Measurements from ENCODE around the gene GSTA4. TPM values are rescaled to one million over a fixed set of nuclear protein-coding genes. Genes with fewer than 3 reads are reported as not detected.
"Not testable (repeated sequence)": the region's sequence is repeated elsewhere in the genome, so short reads cannot be mapped to it uniquely, and the experiment has no call there.

Gene GSTA4
- total RNA-seq, 1 donor from 2014 or later: 9.4 TPM

DNA sequence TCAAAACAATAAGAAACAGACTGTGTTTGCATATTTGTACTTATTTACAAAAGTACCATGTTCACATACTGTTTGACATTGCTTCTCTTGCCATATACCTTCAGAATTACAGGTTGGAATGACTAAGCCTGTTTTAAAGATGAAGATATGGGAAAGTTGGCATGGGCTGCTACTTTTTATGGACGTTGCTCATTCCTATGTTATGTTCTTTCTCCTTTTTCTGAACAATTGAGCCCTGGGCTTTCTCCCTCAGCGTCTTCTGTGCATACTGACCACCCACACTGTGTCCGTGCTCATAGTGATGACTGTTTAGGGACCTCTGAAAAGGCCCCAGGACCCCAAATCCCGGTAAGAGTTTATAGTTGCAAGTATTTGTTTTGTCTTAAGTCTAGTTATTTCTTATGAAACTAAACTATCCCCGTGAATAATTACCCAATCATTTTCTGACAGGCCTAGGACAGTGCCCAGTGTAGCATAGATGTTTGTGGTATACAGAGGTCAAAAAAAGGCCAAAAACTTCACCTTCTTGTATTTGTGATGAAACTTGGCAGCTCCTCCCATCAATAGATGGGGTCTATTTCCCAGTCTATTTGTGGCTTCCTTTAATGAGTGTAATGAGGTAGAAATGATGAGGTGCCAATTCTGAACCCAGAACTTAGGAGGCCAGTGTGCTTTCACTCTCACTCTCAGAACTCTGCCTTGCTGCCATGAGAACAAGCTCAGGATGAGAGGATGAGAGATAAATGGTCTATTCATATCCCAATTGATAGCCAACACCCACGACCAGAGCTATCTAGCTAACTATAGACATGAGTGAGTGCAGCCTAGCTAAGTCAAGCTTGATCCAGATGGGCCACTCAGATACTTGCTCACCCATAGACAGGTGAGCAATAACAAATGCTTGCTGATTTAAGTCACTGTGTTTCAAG is 40.9 kb downstream of the GSTA4 start:
- H3K4me3 ChIP-seq: no peak overlapping the region
- no peak overlapping the region for H3K27ac ChIP-seq (replicated peaks)
- H3K27me3 ChIP-seq (ENCODE audit: low read depth): no peaks in the 10 kb centered on the region
- intact Hi-C loops (cut with micrococcal nuclease): no loop called here
- H3K36me3 ChIP-seq: no peaks in the 10 kb centered on the region
- DNase-seq: no peak
- H3K9me3 ChIP-seq (replicated peaks): no peaks in the 10 kb centered on the region
- no peak for TF ChIP-seq CTCF (IDR thresholded peaks at IDR 0.05; ENCODE audit: borderline replicate concordance)
- H3K4me1 ChIP-seq: no peaks in the 10 kb centered on the region

GRCh38 chr6:52946306-52946705 is 48.8 kb downstream of the GSTA4 start:
- TF ChIP-seq CTCF (IDR thresholded peaks at IDR 0.05; ENCODE audit: borderline replicate concordance): no peak
- intact Hi-C loops (cut with micrococcal nuclease): no loop called here

GRCh38 chr6:52942821-52943220 is 52.3 kb downstream of the GSTA4 start:
- H3K4me1 ChIP-seq; H3K4me3 ChIP-seq; H3K9me3 ChIP-seq (replicated peaks); H3K27ac ChIP-seq (replicated peaks); DNase-seq; H3K36me3 ChIP-seq; intact Hi-C loops (cut with micrococcal nuclease): not testable (repeated sequence)
- peaks cover 22% of the 10 kb centered on the region for H3K27me3 ChIP-seq (ENCODE audit: low read depth)

More at GRCh38 chr6:52946306-52946705, 48.8 kb downstream of the GSTA4 start:
- H3K4me1 ChIP-seq: no peaks in the 10 kb centered on the region
- no peak overlapping the region for H3K4me3 ChIP-seq
- H3K9me3 ChIP-seq (replicated peaks): no peaks in the 10 kb centered on the region
- no peak overlapping the region for H3K27ac ChIP-seq (replicated peaks)
- DNase-seq: no peak
- peaks cover 18% of the 10 kb centered on the region for H3K27me3 ChIP-seq (ENCODE audit: low read depth)
- no peaks in the 10 kb centered on the region for H3K36me3 ChIP-seq

- no peak overlapping the region for H3K4me3 ChIP-seq
- H3K27me3 ChIP-seq (ENCODE audit: low read depth): peaks cover 22% of the 10 kb centered on the region
- H3K9me3 ChIP-seq (replicated peaks): no peaks in the 10 kb centered on the region
- no peak for DNase-seq
- intact Hi-C loops (cut with micrococcal nuclease): no loop called here
- no peaks in the 10 kb centered on the region for H3K4me1 ChIP-seq
- TF ChIP-seq CTCF (IDR thresholded peaks at IDR 0.05; ENCODE audit: borderline replicate concordance): no peak
- no peaks in the 10 kb centered on the region for H3K36me3 ChIP-seq
- no peak overlapping the region for H3K27ac ChIP-seq (replicated peaks)
Measured at GRCh38 chr6:52942221-52942620, 52.9 kb downstream of the GSTA4 start.

GRCh38 chr6:52937908-52938307 is 57.2 kb downstream of the GSTA4 start:
- no peak for TF ChIP-seq CTCF (IDR thresholded peaks at IDR 0.05; ENCODE audit: borderline replicate concordance)
- Histone ChIP-seq H3K4me1 (no peaks in the 10 kb centered on the region), H3K9me3 (replicated peaks) (no peaks in the 10 kb centered on the region), H3K27me3 (ENCODE audit: low read depth) (peaks cover 8% of the 10 kb centered on the region), H3K27ac (replicated peaks) (no peak overlapping the region), H3K36me3 (no peaks in the 10 kb centered on the region), H3K4me3 (no peak overlapping the region)
- intact Hi-C loops (cut with micrococcal nuclease): no loop called here
- DNase-seq: no peak

DNA sequence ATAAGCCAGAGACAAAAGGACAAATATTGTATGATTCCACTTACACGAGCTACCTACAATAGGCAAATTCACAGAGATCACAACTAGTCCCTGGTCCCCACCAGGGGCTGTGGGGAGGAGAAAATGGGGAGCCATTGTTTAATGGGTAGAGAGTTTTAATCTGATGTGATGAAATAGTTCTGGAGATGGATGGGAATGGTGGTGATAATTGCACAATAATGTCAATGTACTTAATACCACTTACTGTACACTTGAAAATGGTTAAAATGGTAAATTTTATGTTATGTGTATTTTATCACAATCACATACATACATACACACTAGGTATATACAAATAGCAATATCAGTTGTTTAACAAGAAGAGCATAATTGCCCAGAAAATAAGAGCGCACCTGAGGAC is 61.3 kb downstream of the GSTA4 start:
- Histone ChIP-seq H3K36me3 (no peaks in the 10 kb centered on the region), H3K4me1 (no peaks in the 10 kb centered on the region), H3K27ac (replicated peaks) (no peak overlapping the region), H3K27me3 (ENCODE audit: low read depth) (no peaks in the 10 kb centered on the region), H3K9me3 (replicated peaks) (no peaks in the 10 kb centered on the region), H3K4me3 (no peak overlapping the region)
- TF ChIP-seq CTCF (IDR thresholded peaks at IDR 0.05; ENCODE audit: borderline replicate concordance): no peak
- DNase-seq: no peak
- intact Hi-C loops (cut with micrococcal nuclease): no loop called here

All from left ventricle myocardium inferior (tissue), 1 donor.